Activated CD8-positive, alpha-beta memory T cell treated with anti-CD3 and anti-CD28 coated beads for 4 hours (primary cell): ENCODE measurements around the gene OR7G3.

Experiments used
- DNase-seq, 2 donors: peaks; one replicate each; pipeline ENCODE4 v3.0.0-alpha.2; 2020; ENCODE audit warnings: low read depth in 2 of 2

The OR7G3 gene

DNA sequence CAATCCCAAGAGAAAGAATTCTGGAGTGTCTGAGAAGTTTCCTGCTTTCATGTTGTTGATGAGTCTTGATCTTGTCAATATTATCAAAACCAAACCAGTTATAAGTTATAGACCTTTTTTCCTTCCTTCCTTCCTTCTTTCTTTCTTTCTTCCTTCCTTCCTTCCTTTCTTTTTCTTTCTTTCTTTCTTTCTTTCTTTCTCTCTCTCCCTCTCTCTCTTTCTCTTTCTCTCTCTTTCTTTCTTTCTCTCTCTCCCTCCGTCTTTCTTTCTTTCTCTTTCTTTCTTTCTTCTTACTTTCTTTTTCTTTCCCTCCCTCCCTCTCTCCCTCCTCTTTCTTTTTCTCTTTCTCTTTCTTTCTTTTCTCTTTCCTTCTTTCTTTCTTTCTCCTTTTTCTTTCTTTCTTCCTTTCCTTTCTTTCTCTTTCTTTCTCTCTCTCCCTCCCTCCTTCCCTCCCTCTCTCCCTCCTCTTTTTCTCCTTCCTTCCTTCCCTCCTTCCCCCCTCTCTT is at the start of gene OR7G3:
TSS of gene OR7G3 (minus strand) at position 51 of the 506 bp plus-strand sequence. CDS start at position 51, 0 bp downstream.
- DNase-seq = no peak

DNA sequence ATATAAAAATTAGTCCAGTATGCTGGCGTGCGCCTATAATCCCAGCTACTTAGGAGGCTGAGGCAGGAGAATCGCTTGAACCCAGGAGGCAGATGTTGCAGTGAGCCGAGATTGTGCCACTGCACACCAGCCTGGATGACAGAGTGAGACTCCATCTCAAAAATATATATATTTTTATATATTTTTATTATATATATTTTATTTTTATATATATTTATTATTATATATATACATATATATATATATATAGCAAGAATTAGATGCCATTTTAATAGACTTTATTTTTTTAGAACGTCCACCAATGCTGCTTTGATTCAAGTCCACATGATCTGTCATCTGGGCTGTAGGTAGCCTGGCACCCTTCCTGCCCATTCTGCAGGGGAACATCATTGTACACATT is 48.6 kb upstream of the OR7G3 start:
- no peak for DNase-seq

DNA sequence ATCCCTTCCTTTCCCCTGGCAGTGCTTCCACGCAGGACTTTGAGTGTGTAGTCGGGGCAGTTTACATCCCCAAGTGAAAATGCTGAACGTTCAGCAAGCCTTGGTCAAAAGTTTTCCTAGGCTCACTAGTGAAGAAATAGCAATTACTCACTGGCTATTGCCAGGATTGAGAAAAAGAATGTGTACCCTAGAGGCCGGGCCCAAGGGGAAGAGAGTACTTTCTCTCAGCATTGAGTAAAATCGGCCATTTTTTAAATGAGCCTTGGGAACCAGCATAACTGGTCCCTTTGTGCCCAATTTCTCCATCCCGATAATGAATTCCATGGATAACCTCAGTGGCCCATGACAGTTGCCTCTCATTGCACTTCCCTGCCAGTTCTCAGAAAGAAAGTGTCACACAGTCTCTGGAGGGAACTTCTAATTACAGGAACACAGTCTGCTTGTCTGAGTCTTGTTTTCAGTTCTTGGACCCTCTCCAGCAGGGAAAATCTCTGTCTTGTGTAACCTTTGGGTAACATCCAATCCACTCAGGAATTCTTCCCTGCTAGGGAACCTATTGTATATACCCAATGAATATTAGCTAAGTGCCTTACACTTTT is 44.7 kb upstream of the OR7G3 start:
- no peak for DNase-seq

DNA sequence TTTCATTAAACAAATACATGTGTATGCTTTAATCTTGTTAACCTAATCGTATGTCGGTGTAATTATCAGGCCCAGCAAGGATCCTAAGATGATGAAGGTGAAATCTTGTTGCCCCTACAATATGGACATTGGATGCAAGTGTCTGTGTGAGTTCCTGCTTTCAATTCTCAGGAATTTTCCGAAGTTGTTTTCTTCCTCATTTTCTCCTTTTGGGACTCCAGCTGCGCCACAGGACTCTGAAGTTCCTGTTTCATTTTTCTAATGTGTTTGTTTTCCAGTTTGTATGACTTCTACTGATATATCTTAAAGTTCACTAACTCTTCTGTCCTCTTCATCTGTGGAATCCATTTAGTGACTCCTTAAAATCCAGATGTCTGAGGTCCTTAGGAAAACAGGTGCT is 40.1 kb upstream of the OR7G3 start:
- DNase-seq = no peak

DNA sequence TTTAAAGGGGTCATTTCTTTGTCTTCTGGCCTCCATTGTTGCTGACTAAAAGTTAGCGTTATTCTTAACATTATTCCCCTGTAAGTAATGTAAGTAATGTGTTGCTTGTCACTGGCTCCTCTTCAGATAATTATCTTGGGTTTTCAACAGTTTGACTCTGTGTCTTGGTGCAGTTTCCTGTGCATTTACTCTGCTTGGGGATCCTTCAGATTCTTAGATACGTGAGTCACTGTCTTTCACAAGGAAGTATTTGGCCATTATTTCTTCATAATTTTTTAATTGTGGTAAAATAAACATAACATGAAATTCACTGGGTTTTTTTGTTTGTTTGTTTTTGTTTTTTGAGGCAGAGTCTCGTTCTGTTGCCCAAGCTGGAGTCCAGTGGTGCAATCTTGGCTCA is 38.5 kb upstream of the OR7G3 start:
- no peak for DNase-seq

DNA sequence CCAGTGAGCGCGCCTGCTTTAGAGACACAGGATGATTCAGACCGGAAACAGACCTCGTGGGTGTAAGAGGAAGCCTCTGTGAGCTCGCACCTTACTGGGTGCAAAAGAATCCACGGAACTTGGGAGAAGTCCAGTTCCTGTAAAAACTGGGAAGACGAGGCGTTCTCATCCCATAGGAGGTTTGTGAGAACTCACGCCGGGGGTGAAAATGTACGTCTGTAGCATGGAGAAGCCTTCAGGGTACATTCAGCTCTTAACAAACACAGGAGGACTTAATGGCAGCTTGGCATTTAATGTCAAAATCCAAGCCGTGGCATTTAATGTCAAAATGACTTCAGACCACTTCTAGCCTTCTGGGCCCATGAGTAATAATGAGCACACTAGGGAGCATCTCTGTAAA is 34.7 kb upstream of the OR7G3 start:
- DNase-seq = no peak

DNA sequence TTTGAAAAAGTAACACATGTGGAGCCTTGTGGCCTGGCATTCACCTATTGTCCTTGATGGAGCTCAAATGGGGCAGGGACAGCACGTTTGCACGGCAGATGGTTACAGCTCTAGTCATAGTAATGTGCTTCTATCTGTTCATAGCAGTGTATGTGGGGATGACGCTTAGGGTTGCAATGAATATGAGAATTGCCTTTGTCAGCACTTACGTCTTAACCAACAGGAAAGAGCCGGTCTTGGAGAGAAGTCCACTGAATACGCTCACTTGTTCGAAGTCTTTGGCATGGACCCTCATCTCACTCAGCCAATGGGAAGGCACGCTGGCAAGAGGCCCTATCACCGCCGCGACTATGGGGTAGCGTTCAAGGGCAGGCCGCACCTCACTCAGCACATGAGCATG is 33.1 kb upstream of the OR7G3 start:
- no peak for DNase-seq

DNA sequence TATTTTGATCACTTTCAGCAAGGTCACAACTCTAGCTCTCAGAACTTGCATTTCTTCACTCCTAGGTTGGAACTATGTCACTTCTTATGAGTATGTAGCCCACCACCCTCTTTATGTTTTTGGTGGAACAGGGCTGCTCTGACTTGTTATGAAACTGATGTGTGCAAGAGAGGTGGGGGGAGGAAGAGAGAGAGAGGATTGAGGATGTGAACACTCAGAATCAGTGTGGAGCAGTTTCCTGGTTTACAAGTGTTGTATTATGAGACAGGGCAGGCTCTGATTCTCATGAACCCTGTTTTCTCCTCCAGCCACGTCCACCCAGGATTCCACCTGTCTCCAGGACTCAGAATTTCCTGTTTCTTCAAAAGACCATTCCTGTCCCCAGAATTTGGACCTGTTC is 29.6 kb upstream of the OR7G3 start:
- DNase-seq = no peak

DNA sequence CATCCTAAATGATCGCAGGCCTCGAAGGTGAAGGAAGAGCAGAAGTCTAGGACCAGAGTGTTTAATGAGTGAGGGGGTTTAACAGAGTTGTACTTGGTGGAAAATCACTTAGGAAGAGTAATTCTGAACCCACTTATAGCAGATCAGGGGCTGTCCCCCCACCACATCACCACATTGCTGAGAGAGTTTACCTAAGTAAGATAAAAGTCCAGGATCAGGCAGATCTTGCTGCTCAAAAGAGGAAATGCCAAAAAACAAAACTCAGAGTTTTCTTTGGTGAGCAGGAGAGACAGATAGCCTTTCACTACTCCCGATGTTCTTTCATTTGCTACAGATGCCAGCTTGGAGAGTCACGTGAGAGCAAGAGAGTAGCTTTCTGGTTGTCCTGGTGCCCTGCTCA is 28.8 kb upstream of the OR7G3 start:
- no peak for DNase-seq

DNA sequence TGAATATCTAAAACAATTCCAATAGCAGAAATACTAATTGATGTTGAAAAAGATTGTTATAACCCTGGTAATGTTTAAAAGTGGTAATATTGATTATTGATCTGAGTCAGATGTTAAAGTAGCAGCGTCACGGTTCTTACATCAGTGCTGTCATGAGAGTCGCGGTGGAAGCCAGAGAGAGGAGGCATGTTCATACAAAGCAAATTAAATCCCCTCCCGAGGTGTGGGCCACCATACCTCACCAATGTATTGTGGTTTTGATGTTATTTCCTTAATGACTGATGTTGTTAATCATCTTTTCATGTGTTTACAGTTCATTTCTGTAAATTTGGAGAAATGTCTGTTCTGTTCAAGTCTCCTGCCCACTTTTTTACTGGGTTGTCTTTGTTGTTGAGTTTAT is 24.6 kb upstream of the OR7G3 start:
- no peak for DNase-seq

DNA sequence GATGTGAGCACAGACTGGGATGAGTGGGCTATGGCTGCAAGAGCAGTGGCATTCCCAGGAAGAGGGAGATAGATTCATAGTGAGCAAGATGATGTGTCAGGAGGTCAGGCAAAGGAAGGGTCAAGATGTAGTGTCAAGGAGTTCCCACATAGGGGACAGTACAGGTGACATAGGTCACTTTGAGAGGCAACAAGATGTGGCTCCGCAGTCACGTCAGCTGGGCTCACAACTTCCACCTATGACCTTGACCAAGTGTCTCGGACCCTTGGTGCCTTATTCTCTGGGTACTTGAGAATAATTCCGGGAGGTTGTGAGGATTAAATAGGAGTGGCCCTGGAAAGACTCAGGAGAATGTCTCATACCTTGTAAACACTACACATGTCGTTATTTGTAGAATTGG is 23.9 kb upstream of the OR7G3 start:
- no peak for DNase-seq

DNA sequence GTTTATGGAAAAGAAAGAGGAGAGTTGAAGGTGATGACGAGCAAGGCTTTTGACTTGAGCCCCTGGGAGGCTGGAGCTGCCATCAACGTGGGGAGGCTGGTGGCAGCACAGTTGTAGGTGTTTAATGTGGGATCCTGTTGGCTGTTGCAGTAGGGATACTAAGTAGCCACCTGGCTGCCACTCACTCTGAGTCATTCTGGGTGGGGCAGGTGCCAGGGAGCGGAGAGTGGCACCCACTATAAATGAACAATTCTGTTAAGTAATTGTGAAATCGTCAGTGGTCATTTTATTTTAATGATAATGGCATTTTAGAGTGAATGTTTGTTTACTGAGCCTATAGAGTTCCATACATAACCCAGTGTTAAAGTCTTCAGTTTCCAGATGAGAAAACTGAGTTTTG is 23.2 kb upstream of the OR7G3 start:
- no peak for DNase-seq

DNA sequence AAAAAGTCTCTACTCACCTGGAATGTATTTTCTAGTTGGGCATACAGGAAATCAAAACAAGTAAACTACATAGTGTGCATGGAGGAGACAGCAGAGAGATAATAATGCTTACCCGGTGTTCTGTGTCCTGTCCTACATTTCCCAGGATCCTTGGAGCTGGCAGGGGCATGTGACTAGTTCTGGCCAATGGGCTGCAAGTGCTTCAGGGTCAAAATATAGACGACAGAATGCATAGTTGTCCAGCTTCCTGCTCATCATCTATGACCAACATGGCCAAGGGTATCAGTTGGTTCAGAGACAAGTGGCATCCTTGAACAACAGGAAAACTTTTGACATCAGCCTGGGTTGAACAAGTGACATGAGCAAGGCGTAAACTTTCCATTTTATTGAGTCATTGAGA is 21.9 kb upstream of the OR7G3 start:
- DNase-seq = no peak

DNA sequence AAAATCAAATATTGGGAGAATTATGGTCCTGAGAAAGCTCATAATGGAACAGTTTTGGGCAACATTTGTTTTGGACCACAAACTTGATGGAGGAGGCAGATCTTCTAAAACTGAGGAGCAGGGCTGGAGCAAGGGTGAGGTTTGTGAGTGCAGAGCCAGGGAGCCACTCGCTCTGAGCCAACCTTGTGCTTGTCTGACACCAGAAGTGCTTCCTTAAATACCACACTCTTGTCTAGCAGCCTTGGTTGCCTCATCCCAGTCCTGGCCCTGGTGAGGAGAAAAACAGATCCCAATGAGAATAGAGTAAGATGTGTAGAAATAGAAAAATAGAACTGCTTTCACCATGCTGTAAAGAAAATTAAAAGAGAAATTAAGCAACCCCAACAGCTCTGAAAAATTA is 20.1 kb upstream of the OR7G3 start:
- DNase-seq = no peak

DNA sequence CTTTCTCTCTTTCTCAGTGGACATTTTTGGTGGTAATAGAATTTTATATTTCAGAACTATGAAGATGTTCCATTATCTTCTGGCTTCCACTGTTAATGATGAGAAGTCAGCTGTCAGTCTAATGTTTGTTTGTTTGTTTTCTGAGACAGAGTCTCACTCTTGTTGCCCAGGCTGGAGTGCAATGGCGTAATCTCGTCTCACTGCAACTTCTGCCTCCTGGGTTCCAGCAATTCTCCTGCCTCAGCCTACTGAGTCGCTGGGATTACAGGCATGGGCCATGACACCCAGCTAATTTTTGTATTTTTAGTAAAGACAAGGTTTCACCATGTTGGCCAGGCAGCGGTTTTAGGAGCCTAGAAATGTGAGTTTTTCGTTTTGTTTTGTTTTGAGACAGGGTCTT is 18.2 kb upstream of the OR7G3 start:
- DNase-seq = no peak

DNA sequence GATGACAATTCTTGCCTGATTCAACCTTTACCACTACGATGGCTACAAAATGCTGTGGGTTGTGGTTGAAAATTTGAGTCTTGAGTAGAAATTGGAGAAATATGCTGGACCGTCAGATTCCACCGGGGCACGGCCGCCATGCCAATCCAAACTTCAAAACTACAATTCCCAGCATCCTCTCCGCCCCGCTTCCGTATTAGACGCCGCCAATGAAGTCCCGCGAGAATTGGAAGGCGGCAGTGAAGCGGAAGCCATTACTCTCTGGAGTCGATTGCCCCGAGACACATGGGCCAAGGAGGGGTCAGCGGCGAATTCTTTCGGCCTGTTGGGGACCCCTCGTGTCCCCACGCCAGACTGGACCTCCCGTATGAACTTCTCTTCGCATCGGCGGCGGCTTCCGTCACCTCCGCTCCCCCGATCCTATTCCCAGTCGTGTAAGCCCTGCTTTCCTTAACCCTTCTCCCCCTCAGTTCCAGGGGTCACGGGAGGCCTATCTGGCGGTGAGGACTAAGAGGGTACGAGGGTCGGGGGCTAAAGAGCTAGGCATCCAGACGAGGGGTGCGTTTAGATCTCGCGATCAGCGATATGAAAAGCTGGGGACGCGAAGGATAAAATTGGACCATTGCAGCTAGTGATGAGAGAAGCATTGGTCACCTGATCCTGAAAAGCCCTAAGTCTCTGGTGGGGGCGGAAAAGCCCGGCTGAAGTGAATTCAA is 13.6 kb upstream of the OR7G3 start, which contains the start of gene ZNF317:
TSS of gene ZNF317 (plus strand) at position 239 of the 716 bp plus-strand sequence. CDS start 15,620 bp downstream, outside the sequence.
- peak; percentile 80 to 82 for DNase-seq

DNA sequence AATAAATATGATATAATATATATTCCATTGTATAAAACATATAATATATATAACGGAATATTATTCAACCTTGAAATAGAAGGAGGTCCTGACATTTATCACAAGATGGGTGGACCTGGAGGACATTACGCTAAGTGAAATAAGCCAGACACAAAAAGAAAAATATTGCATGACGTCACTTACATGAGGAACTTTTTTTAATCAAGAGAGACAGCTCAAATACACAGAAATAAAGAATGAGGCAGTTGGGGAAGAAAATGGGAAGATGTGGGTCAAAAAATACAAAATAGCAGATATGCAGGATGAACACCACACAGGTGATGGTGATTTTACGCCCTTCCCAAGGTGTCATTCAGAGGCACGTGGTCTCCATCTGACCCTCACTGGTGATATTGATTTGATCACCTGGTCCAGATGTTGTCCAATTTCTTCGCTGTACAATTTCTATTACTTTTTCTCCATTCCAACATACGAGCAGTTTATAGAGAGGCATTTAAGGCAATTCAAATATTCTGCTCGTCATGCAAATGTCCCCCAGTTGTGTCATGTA is 12.9 kb upstream of the OR7G3 start:
- DNase-seq = no peak

DNA sequence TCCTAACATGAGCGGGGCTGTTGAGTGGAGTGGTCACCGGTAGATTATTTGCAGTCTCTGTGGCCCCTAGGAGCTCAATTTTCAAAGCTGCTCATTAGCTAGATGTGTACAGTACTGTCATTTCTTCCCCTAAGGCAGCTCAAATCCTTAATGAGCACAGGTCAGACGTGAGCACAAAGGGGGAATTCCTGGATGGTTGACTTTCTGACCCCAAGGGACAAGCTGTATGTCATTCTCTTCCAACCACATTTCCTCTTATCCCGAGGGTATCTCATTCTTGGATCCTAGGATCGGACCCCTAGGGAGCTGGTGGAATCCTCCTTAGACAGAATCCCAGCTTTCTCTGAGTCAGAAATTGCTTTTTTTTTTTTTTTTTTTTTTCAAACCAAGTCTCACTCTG is 5.7 kb upstream of the OR7G3 start:
- DNase-seq = no peak

DNA sequence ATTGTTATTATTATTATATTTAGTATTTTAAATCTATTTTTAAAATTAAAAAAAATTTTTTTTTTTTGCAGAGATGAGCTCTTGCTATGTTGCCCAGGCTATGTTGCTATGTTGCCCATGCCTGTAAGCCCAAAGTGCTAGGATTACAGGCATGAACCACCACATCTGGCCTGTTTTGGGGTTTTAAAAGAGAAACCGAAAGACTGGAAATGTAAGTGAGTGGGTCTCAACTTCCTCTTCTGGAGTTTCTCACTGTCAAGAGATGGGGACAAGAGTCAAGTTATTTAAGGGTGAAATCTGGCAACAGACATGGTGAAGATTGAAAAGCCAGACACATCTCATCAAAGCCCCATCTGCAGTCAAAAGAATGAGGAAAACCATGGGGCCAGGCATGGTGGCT is 4.2 kb upstream of the OR7G3 start:
- DNase-seq = no peak

DNA sequence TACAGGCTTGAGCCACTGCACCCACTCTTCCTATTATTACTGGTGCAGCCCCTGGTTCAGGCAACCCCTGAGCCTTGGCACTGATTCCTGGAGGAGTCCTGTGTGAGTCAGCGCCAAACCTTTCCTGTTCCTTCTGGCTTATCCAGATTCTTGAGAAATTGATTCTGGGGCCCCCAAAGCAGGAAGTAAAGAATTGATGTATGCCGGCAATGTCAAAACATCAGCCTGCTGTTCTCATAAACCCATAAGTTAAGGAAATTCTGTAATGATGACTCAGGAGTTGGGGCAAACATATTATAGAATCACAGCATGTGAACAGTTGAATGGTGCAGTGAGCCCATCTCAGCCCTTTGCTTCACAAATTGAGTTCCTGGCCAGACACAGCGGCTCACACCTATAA is 1.4 kb upstream of the OR7G3 start:
- no peak for DNase-seq

DNA sequence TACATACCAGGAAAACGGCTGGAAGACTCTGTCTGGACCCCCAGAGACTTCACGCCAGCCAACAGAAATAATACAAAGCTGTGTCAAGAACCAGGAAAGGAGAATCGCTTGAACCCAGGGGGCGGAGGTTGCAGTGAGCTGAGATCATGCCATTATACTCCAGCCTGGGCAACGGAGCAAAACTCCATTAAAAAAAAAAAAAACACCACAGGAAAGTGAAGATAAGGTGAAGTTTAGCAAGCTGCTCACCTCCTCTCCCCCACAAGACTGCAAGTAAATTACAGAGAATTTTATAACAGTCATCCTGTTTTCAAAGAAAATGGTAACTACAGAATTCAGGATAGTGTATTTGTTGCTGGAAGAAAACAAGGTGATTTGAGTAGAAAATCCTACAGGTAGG is 10.2 kb downstream of the OR7G3 start:
- no peak for DNase-seq

DNA sequence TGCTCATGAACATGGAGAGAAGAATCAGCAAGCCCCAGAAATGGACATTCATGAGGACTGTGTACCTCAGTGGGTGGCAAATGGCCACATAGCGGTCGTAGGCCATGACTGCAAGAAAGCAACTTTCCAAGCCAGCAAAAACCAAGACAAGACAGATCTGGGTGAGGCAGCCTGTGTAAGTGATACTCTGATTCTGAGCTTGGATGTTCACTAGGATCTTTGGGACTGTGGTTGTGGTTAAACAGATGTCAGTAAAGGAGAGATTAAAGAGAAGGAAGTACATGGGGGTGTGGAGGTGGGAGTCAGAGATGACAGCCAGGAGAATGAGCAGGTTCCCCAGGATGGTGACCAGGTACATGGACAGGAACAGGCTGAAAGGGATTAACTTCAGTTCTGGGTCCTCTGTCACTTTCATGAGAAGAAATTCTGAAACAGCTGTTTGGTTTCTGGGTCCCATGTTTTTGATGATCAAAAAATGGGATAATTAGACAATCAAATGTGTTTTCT is 11.4 kb downstream of the OR7G3 start, which contains the start of gene OR7G1:
TSS of gene OR7G1 (minus strand) at position 457 of the 507 bp plus-strand sequence. CDS start at position 457, 0 bp downstream.
- no peak for DNase-seq

DNA sequence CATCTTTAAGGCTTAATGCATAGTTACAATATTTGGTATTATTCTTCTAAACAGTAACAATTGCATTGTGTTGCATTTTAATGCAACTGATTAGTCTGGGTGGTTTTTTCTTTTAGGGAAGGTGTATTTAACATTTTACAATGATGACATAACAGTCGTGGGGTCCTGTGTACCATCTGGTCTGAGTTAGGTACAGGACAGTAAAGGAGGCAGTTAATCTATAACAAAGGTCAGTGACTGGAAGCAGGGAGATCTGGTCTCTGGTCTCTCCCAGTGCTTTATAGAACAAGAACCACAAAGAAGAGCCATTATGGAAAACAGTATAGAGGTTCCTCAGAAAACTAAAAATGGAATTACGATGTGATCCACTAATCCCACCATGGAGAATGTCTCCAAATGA is 16.8 kb downstream of the OR7G3 start:
- no peak for DNase-seq
